Fibroblast of lung (primary cell): ENCODE measurements around the gene TEX13D.

Source experiments
- EZH2 ChIP-seq: IDR thresholded peaks from 2 replicates; pipeline ENCODE4 v1.5.1; 2012; ENCODE audit warnings: low read length, control low read depth, mild to moderate bottlenecking; ENCODE audit errors: missing control alignments
- TF ChIP-seq, protein P1 (sequence below), 2 donors: IDR thresholded peaks in 1 of 2; conservative IDR thresholded peaks in 1 of 2; 1 replicate in 1 of 2; 2 replicates in 1 of 2; pipeline ENCODE4 v1.5.1; 2011 to 2012; ENCODE audit warnings: low read length in 2 of 2, control low read depth in 1 of 2, inconsistent platforms in 1 of 2, low read depth in 1 of 2, mild to moderate bottlenecking in 1 of 2

DNA sequence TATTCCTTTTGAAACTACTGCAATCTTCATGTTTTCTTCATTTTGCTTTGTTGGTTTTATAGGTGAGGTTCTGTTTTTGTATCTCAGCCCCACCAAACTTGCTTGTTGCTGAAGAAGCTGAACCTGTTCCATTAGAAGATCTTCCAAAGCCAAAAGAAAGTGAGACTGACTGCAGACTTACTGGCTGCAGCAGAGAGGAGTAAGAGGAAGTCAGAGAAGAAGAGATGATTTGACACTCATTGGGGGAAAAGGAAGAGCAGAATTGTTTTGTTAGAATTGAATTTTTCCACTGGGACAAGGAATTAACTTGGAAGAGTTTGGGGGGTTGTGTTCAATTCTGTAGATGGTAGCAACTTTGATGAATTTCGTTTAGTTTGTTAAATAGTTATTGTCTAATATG lies 3.1 kb downstream of the TEX13D start:
- no peak for TF ChIP-seq EZH2
- TF ChIP-seq, protein P1, sequence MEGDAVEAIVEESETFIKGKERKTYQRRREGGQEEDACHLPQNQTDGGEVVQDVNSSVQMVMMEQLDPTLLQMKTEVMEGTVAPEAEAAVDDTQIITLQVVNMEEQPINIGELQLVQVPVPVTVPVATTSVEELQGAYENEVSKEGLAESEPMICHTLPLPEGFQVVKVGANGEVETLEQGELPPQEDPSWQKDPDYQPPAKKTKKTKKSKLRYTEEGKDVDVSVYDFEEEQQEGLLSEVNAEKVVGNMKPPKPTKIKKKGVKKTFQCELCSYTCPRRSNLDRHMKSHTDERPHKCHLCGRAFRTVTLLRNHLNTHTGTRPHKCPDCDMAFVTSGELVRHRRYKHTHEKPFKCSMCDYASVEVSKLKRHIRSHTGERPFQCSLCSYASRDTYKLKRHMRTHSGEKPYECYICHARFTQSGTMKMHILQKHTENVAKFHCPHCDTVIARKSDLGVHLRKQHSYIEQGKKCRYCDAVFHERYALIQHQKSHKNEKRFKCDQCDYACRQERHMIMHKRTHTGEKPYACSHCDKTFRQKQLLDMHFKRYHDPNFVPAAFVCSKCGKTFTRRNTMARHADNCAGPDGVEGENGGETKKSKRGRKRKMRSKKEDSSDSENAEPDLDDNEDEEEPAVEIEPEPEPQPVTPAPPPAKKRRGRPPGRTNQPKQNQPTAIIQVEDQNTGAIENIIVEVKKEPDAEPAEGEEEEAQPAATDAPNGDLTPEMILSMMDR (conservative IDR thresholded peaks at IDR 0.05 in 1 of 2, IDR thresholded peaks at IDR 0.05 in 1 of 2; ENCODE audit: low read depth in 1 of 2, low read length in 2 of 2), result no peak
